IPS-NIHi11 (cell line): ENCODE data around the gene ACAD8.

Experiments
- DNase-seq: peaks from one replicate; pipeline ENCODE4 v3.0.0; 2012; ENCODE audit warnings: mixed read lengths, low spot score

ACAD8 gene

DNA sequence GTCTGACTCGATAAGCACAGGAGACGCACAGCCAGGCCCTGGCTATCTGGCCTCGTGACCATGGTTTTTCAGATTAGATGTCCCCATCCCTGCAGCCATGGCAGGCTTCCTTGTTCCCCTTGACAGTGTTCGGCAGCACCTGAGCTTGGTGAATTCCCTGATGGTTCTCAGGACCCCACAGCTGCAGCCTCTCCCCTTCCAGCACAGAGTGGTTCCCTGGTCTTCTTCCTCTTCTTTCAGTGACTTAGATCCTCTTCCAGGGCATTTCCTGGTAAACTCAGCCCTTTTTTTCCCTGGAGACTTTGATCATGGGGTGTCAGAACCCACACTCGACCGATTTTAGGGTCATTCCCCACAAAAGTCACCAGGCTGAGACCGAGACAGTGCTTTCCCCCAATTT is 37.3 kb downstream of the ACAD8 start:
- no peak for DNase-seq

GRCh38 chr11:134291196-134291595 is 37.8 kb downstream of the ACAD8 start:
- DNase-seq: no peak

- DNase-seq: no peak
Observed at GRCh38 chr11:134292661-134293060, 39.3 kb downstream of the ACAD8 start.

DNA sequence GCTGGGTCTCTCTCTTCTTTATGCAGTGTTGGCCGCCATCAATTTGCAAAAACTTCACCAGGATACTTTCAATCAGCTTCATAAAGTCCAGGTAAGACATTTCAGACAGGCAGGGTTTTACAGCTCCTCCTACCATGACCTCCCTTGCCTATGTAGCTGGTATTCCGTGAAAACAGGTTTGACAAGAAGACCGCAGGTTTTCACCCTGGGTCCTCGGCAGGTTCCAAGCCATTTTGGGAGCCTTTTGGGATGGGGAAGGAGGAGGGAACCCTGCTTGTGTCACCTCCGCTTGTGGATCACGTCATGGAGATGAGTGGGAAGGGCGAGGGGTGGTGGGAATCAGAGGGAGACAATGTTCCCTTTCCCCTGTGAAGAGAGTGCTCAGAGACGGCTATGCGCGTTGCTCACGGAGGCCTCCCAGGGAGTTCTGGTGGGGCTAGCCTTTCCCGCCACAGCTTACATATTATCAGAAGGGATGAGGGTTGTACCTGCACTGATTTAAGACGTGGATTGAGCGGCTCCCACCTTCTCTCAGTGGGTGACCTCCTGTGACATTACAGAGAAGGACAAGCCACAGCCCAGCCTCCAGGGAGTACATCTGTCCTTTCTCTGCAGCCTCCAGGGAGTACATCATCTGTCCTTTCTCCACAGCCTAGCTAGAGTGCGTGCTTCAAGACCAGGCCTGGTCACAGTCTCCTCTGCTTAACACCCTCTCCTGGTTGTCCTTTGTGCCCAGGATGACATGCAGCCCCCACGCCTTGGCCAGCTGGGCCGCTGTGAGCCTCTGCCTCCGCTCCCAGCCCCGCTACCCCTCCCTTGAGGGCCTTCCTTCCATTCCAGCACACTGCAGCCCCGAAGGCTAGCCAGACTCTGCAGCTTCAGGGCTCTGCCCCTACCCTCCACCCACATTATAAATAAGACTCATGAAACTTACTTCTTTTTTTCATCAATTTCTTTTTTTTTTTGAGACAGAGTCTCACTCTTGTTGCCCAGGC is 40.0 kb downstream of the ACAD8 start:
- no peak for DNase-seq

- DNase-seq: no peak
Observed at GRCh38 chr11:134294664-134295063, 41.3 kb downstream of the ACAD8 start.

- DNase-seq: no peak
Observed at GRCh38 chr11:134312223-134312622, 58.9 kb downstream of the ACAD8 start.

GRCh38 chr11:134312807-134313206 is 59.4 kb downstream of the ACAD8 start:
- DNase-seq: no peak

GRCh38 chr11:134313379-134313778 is 60.0 kb downstream of the ACAD8 start:
- DNase-seq: no peak

DNA sequence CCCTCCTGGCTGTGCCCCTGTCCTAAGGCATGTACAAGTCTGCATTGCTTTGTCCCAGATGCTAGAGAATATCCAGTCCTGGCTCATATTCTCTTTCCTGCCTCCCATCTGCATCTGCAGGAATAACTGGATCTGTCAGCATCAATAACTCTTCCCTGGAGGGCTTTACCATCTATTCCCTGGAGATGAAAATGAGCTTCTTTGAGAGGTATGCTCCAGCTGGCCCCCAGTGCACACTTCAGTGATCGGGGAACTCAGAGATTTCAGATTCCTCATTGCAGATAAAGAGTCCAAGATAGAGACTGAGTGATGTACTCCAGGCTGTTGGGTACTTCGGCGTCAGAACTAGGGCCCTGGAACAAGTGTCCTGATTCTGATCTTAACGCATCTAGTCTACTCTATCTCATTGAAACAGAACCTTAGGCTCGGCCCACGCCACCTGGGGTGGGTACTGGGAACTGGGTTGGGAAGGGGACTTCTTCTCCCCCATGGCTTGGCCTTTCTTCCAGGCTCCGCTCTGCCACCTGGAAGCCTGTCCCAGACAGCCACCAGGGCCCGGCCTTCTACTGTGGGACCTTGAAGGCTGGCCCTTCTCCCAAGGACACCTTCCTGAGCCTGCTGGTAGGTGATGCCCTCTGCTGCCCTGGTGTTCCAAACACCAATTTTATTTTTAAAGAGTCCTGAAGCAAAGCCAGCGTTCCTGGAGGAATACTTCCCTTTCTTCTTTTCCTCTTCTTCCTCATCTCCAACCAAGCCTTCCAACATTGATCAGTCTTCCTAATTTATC is 60.6 kb downstream of the ACAD8 start:
- DNase-seq: no peak
